Mesothelial cell of epicardium (in vitro differentiated cells): Measurements from ENCODE around the gene C1QTNF8. TPM values are rescaled to one million over a fixed set of nuclear protein-coding genes. Genes with fewer than 3 reads are reported as not detected.

Source experiments
- DNase-seq, 2 experiments: peaks; one replicate each; pipeline ENCODE4 v3.0.0; 2021; ENCODE audit warnings: low spot score in 2 of 2; ENCODE audit not compliant: unreplicated experiment in 2 of 2
- H3K27ac Mint-ChIP-seq: 2 replicates; pipeline ENCODE4 v1.8.0; 2021; ENCODE audit warnings: mixed read lengths
- H3K27me3 Mint-ChIP-seq: 2 replicates; pipeline ENCODE4 v1.8.0; 2021; ENCODE audit warnings: low read depth, mixed read lengths
- H3K36me3 Mint-ChIP-seq: 2 replicates; pipeline ENCODE4 v1.8.0; 2021; ENCODE audit warnings: mixed read lengths
- H3K4me1 Mint-ChIP-seq: 2 replicates; pipeline ENCODE4 v1.8.0; 2021; ENCODE audit warnings: mixed read lengths
- H3K4me3 Mint-ChIP-seq: 2 replicates; pipeline ENCODE4 v1.8.0; 2021; ENCODE audit warnings: mild to moderate bottlenecking, moderate library complexity, mixed read lengths
- H3K9me3 Mint-ChIP-seq: 2 replicates; pipeline ENCODE4 v1.8.0; 2021; ENCODE audit warnings: mixed read lengths
- CTCF ChIP-seq: fragments of 200-600 bp; sonication (generic); IDR thresholded peaks from one replicate; pipeline ENCODE4 v1.5.0; 2021; ENCODE audit warnings: antibody characterized with exemption; ENCODE audit not compliant: unreplicated experiment
- total RNA-seq: library from RNA; stranded (reverse); gene quantifications from 3 replicates; pipeline ENCODE4 v1.2.1, GENCODE V29; 2021

C1QTNF8 gene
- total RNA-seq, 1 donor from 2014 or later = not detected

GRCh38 chr16:1106659-1107058, 10.6 kb upstream of the C1QTNF8 start:
- Mint-ChIP-seq H3K9me3 (no peaks in the 10 kb centered on the region), H3K27ac (no peak overlapping the region), H3K36me3 (no peaks in the 10 kb centered on the region), H3K27me3 (peaks cover 48% of the 10 kb centered on the region), H3K4me1 (peaks cover 3% of the 10 kb centered on the region), H3K4me3 (no peak overlapping the region)
- no peak for DNase-seq
- TF ChIP-seq CTCF = peak; percentile 11

- no peak overlapping the region for H3K4me3 Mint-ChIP-seq
- no peaks in the 10 kb centered on the region for H3K9me3 Mint-ChIP-seq
- peaks cover 3% of the 10 kb centered on the region for H3K4me1 Mint-ChIP-seq
- H3K27ac Mint-ChIP-seq = no peak overlapping the region
- peaks cover 50% of the 10 kb centered on the region for H3K27me3 Mint-ChIP-seq
- TF ChIP-seq CTCF = peak; percentile 89
- peak; percentile 77 to 87 for DNase-seq
- no peaks in the 10 kb centered on the region for H3K36me3 Mint-ChIP-seq
These were observed 10.0 kb upstream of the C1QTNF8 start for GRCh38 chr16:1105888-1106620.

GRCh38 chr16:1103636-1103980, 7.6 kb upstream of the C1QTNF8 start:
- Mint-ChIP-seq H3K9me3 (no peaks in the 10 kb centered on the region), H3K4me3 (peak overlapping the region; percentile 22), H3K27me3 (peaks cover 32% of the 10 kb centered on the region), H3K36me3 (no peaks in the 10 kb centered on the region), H3K27ac (no peak overlapping the region), H3K4me1 (no peaks in the 10 kb centered on the region)
- no peak for TF ChIP-seq CTCF
- no peak for DNase-seq

- H3K27me3 Mint-ChIP-seq = peaks cover 27% of the 10 kb centered on the region
- DNase-seq = peak; percentile 57 to 83
- TF ChIP-seq CTCF = peak; percentile 84
- no peaks in the 10 kb centered on the region for H3K9me3 Mint-ChIP-seq
- H3K27ac Mint-ChIP-seq = no peak overlapping the region
- no peaks in the 10 kb centered on the region for H3K4me1 Mint-ChIP-seq
- H3K36me3 Mint-ChIP-seq = no peaks in the 10 kb centered on the region
- H3K4me3 Mint-ChIP-seq = no peak overlapping the region
These were observed 7.0 kb upstream of the C1QTNF8 start for GRCh38 chr16:1102921-1103635.

- Mint-ChIP-seq H3K4me1 (no peaks in the 10 kb centered on the region), H3K9me3 (no peaks in the 10 kb centered on the region), H3K27ac (no peak overlapping the region), H3K4me3 (no peak overlapping the region), H3K36me3 (no peaks in the 10 kb centered on the region), H3K27me3 (peaks cover 27% of the 10 kb centered on the region)
- no peak for DNase-seq
- no peak for TF ChIP-seq CTCF
These were observed 6.3 kb upstream of the C1QTNF8 start for GRCh38 chr16:1102333-1102700.
